Ascending aorta (tissue), 2 donors: ENCODE results near the gene RPS6KA2. TPM values are rescaled to one million over a fixed set of nuclear protein-coding genes. Genes with fewer than 3 reads are reported as not detected.

Experiments
- DNase-seq, 2 donors: peaks; one replicate each; pipeline ENCODE4 v3.0.0-alpha.2; 2019; ENCODE audit warnings: low spot score in 2 of 2
- H3K27ac ChIP-seq, 2 donors: fragments of 200-600 bp; sonication (generic); one replicate each; pipeline ENCODE4 v1.5.1; 2016 to 2017; ENCODE audit warnings: mild to moderate bottlenecking in 1 of 2
- H3K27me3 ChIP-seq: fragments of 200-600 bp; sonication (generic); one replicate; pipeline ENCODE4 v1.5.1; 2017
- H3K36me3 ChIP-seq, 2 donors: fragments of 200-600 bp; sonication (generic); one replicate each; pipeline ENCODE4 v1.5.1; 2016
- H3K4me1 ChIP-seq, 2 donors: fragments of 200-600 bp; sonication (generic); one replicate each; pipeline ENCODE4 v1.5.1; 2016 to 2017; ENCODE audit warnings: mild to moderate bottlenecking in 1 of 2
- H3K4me3 ChIP-seq, 2 donors: fragments of 200-600 bp; sonication (generic); one replicate each; pipeline ENCODE4 v1.5.1; 2016 to 2017; ENCODE audit warnings: mild to moderate bottlenecking in 1 of 2
- H3K9me3 ChIP-seq, 2 donors: fragments of 200-600 bp; sonication (generic); one replicate each; pipeline ENCODE4 v1.5.1; 2016
- CTCF ChIP-seq, 3 experiments: fragments of 200-600 bp in 2 of 3; fragments of 450-650 bp in 1 of 3; sonication (generic) in 2 of 3; IDR thresholded peaks; one replicate each; pipeline ENCODE4 v1.5.1; 2016 to 2019; ENCODE audit warnings: antibody characterized with exemption in 3 of 3, mild to moderate bottlenecking in 1 of 3, moderate library complexity in 1 of 3
- intact Hi-C: fragments of 100-400 bp; cut with DNase I; formaldehyde crosslinking; loops from one replicate; pipeline ENCODE4 v1.15.1; 2023
- total RNA-seq: library from RNA; depleted of rRNA; stranded (reverse); fragments of >200 nt; gene quantifications from one replicate; pipeline ENCODE4 v1.1.0, GENCODE V29; 2016

The RPS6KA2 gene
- total RNA-seq, 1 donor from 2014 or later: 196 TPM

- intact Hi-C loops: no loop called here
- H3K4me3 ChIP-seq: no peak overlapping the region
- no peaks in the 10 kb centered on the region for H3K36me3 ChIP-seq
- H3K4me1 ChIP-seq: peaks cover 11 to 15% of the 10 kb centered on the region in 2 donors
- no peaks in the 10 kb centered on the region for H3K9me3 ChIP-seq
- DNase-seq: no peak
- H3K27me3 ChIP-seq: no peaks in the 10 kb centered on the region
- no peak for TF ChIP-seq CTCF (IDR thresholded peaks at IDR 0.05)
- H3K27ac ChIP-seq: no peak overlapping the region
Observed at GRCh38 chr6:166560222-166560621, 66.8 kb downstream of the RPS6KA2 start.

- Histone ChIP-seq H3K4me3 (no peak overlapping the region), H3K36me3 (no peaks in the 10 kb centered on the region), H3K9me3 (no peaks in the 10 kb centered on the region), H3K27me3 (no peaks in the 10 kb centered on the region), H3K4me1 (peaks cover 11 to 13% of the 10 kb centered on the region in 2 donors), H3K27ac (no peak overlapping the region)
- intact Hi-C loops: loop anchor here (5.0 kb wide), 1 partner anchor 92 kb away; no protein-coding TSS in a partner anchor
- no peak for DNase-seq
- TF ChIP-seq CTCF (IDR thresholded peaks at IDR 0.05): no peak
Observed at GRCh38 chr6:166559662-166560061, 67.4 kb downstream of the RPS6KA2 start.

GRCh38 chr6:166559211-166559610 is 67.8 kb downstream of the RPS6KA2 start:
- no peaks in the 10 kb centered on the region for H3K36me3 ChIP-seq
- no peak for DNase-seq
- no peak overlapping the region for H3K4me3 ChIP-seq
- H3K9me3 ChIP-seq: no peaks in the 10 kb centered on the region
- intact Hi-C loops: loop anchor here (5.0 kb wide), 1 partner anchor 92 kb away; no protein-coding TSS in a partner anchor
- peaks cover 11 to 13% of the 10 kb centered on the region in 2 donors for H3K4me1 ChIP-seq
- TF ChIP-seq CTCF (IDR thresholded peaks at IDR 0.05): no peak
- H3K27me3 ChIP-seq: no peaks in the 10 kb centered on the region
- H3K27ac ChIP-seq: no peak overlapping the region

- Histone ChIP-seq H3K9me3 (no peaks in the 10 kb centered on the region), H3K27me3 (no peaks in the 10 kb centered on the region), H3K4me3 (no peak overlapping the region), H3K36me3 (no peaks in the 10 kb centered on the region), H3K27ac (peak overlapping the region in 1 of 2 donors; percentile 80), H3K4me1 (peaks cover 11 to 13% of the 10 kb centered on the region in 2 donors)
- no peak for DNase-seq
- no peak for TF ChIP-seq CTCF (IDR thresholded peaks at IDR 0.05)
- intact Hi-C loops: loop anchor here (5.0 kb wide), 1 partner anchor 91 kb away; no protein-coding TSS in a partner anchor
Observed at GRCh38 chr6:166558156-166559005, 68.7 kb downstream of the RPS6KA2 start.

GRCh38 chr6:166556863-166557322 is 70.2 kb downstream of the RPS6KA2 start:
- H3K27ac ChIP-seq: peak overlapping the region; percentile 77 to 80
- no peaks in the 10 kb centered on the region for H3K9me3 ChIP-seq
- TF ChIP-seq CTCF (IDR thresholded peaks at IDR 0.05): no peak
- intact Hi-C loops: loop anchor here (1.0 to 5.0 kb wide), 6 partner anchors 18 to 174 kb away; partner anchors contain the start of genes MPC1 and RPS6KA2
- DNase-seq: peak; percentile 96 to 97
- peak overlapping the region in 1 of 2 donors; percentile 44 for H3K4me3 ChIP-seq
- H3K4me1 ChIP-seq: peaks cover 11 to 13% of the 10 kb centered on the region in 2 donors
- no peaks in the 10 kb centered on the region for H3K36me3 ChIP-seq
- no peaks in the 10 kb centered on the region for H3K27me3 ChIP-seq
